Liver (tissue), 3 donors: ENCODE measurements around the gene PSMG4.

ENCODE experiments used
- SP1 ChIP-seq: IDR thresholded peaks from 2 replicates; pipeline ENCODE4 v1.6.1; 2018; ENCODE audit warnings: antibody characterized with exemption, mild to moderate bottlenecking
- TAF1 ChIP-seq: conservative IDR thresholded peaks from 2 replicates; pipeline ENCODE4 v1.6.1; 2016; ENCODE audit warnings: antibody characterized with exemption, mild to moderate bottlenecking
- TF ChIP-seq, protein P1 (sequence below): fragments of 150-350 bp; IDR thresholded peaks from 2 replicates; pipeline ENCODE4 v1.5.1; 2017; ENCODE audit warnings: improper control_type of control experiment, low read depth, low read length; ENCODE audit not compliant: missing input control
- TF ChIP-seq, protein P2 (sequence below): IDR thresholded peaks from 2 replicates; pipeline ENCODE4 v1.6.1; 2016; ENCODE audit warnings: antibody characterized with exemption, mild to moderate bottlenecking
- donor health status: healthy.
- donor health status: healthy.

DNA sequence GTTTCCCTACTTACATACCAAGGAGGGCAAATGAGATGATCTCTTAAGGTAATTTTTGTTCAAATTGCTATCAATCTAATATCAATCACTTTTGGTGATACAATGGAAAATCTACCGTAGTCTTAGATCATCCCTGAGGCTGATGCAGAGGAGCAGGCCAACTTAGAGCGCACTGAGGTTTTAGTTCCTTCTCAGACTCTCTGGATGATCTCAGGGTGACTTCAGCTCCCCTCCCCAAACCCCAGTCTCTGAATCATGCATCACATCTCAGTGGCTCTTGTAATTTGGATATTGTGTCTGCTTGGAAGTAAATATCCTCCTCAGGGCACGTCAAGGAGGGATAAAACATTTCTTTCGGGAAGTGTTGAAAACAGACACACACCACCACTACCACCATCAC, 37.2 kb upstream of the PSMG4 start:
- TF ChIP-seq SP1, result no peak
- TF ChIP-seq TAF1, result no peak
- TF ChIP-seq, protein P1, sequence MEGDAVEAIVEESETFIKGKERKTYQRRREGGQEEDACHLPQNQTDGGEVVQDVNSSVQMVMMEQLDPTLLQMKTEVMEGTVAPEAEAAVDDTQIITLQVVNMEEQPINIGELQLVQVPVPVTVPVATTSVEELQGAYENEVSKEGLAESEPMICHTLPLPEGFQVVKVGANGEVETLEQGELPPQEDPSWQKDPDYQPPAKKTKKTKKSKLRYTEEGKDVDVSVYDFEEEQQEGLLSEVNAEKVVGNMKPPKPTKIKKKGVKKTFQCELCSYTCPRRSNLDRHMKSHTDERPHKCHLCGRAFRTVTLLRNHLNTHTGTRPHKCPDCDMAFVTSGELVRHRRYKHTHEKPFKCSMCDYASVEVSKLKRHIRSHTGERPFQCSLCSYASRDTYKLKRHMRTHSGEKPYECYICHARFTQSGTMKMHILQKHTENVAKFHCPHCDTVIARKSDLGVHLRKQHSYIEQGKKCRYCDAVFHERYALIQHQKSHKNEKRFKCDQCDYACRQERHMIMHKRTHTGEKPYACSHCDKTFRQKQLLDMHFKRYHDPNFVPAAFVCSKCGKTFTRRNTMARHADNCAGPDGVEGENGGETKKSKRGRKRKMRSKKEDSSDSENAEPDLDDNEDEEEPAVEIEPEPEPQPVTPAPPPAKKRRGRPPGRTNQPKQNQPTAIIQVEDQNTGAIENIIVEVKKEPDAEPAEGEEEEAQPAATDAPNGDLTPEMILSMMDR, result no peak
- TF ChIP-seq, protein P2, sequence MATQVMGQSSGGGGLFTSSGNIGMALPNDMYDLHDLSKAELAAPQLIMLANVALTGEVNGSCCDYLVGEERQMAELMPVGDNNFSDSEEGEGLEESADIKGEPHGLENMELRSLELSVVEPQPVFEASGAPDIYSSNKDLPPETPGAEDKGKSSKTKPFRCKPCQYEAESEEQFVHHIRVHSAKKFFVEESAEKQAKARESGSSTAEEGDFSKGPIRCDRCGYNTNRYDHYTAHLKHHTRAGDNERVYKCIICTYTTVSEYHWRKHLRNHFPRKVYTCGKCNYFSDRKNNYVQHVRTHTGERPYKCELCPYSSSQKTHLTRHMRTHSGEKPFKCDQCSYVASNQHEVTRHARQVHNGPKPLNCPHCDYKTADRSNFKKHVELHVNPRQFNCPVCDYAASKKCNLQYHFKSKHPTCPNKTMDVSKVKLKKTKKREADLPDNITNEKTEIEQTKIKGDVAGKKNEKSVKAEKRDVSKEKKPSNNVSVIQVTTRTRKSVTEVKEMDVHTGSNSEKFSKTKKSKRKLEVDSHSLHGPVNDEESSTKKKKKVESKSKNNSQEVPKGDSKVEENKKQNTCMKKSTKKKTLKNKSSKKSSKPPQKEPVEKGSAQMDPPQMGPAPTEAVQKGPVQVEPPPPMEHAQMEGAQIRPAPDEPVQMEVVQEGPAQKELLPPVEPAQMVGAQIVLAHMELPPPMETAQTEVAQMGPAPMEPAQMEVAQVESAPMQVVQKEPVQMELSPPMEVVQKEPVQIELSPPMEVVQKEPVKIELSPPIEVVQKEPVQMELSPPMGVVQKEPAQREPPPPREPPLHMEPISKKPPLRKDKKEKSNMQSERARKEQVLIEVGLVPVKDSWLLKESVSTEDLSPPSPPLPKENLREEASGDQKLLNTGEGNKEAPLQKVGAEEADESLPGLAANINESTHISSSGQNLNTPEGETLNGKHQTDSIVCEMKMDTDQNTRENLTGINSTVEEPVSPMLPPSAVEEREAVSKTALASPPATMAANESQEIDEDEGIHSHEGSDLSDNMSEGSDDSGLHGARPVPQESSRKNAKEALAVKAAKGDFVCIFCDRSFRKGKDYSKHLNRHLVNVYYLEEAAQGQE, result no peak
